Posterior cingulate gyrus (tissue), 11 donors: ENCODE measurements around the gene ST6GALNAC3.
A peak's percentile ranks its signal among the peaks of the same experiment; 100 is the strongest.

Experiments
- DNase-seq, 10 donors: peaks; one replicate each; pipeline versions ENCODE4 v3.0.0 to v3.0.0-alpha.2; 2020 to 2021; ENCODE audit warnings: mixed read lengths in 3 of 10
- intact Hi-C: fragments of 100-400 bp; cut with DNase I; formaldehyde crosslinking; loops from one replicate; pipeline ENCODE4 v1.15.1; 2023

ST6GALNAC3 gene

DNA sequence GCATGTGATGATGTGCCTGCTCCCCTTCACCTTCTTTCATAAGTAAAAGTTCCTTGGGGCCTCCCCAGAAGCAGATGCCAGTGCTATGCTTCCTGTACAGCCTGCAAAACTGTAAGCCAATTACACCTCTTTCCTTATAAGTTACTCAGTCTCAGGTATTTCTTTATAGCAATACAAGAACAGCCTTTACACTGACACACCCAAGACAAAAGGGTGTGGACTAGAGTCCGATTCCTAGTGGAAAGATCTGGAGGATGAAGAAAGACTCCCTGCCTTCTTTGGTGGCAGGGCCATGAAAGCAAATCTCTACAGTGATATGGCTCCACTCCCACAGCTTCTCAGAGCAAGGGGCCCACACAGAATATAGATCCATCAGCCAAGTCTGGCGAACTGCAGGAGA lies 583.1 kb downstream of the ST6GALNAC3 start:
- intact Hi-C loops, result no loop called here
- DNase-seq, result no peak

GRCh38 chr1:76659171-76659940 lies 584.8 kb downstream of the ST6GALNAC3 start:
- intact Hi-C loops, result no loop called here
- DNase-seq, result no peak

DNA sequence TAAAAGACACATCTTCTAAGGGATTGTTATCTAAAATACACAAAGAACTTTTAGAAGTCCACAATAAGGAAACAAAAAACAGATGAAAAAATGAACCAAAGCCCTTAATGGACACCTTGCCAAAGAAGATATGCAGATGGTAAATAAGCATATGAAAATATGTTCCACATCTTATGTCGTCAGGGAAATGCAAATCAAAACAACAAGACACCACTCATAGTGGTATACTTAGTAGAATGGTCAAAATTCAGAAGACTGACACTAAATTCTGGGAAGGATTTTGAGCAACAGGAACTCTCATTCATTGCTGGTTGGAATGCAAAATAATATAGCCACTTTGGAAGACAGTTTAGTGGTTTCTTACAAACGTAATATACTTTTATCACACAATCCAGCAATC lies 587.0 kb downstream of the ST6GALNAC3 start:
- intact Hi-C loops, result no loop called here
- no peak for DNase-seq

DNA sequence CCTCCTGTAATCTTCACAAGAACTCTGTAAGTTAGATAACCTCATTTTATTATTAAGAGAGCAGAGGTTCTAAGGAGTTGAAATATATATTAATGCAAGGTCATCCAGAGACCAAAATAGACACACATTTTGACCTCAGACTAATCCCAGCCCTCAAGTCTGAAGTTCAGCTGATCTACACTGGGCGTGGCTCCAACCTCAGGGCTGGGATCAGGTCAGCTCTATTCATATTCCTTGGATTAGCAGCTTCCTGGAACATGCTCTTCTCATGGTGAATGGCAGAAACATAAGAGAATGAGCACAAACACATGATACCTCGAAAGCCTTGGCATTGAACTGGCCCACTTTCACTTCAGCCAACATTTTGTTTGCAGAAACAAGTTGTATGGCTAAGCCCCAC lies 592.0 kb downstream of the ST6GALNAC3 start:
- intact Hi-C loops, result no loop called here
- DNase-seq, result no peak

DNA sequence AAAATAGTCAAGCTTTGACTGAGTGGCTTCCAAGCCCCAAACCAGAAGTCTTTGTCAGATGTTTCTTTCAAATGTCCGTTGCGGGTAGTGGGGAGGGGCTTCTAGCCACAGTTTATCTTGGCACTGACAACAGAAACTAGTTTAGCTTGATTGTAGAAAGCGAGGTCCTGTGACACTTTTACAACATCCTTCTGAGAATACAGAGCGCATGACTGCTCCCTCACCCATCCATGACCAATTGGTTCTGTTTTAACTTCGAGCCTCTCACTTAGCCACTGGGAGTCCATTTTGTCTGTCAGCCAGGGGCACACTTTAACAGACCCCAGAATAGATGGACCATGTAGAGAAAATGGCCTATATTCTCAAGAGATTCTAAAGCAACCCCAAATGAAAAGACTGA lies 593.5 kb downstream of the ST6GALNAC3 start:
- intact Hi-C loops, result no loop called here
- DNase-seq, result no peak

GRCh38 chr1:76669131-76669530 lies 594.6 kb downstream of the ST6GALNAC3 start:
- peak in 1 of 10 donors; percentile 81 for DNase-seq
- intact Hi-C loops, result no loop called here

- DNase-seq, result no peak
- intact Hi-C loops, result no loop called here
Measured at GRCh38 chr1:76669624-76670315, 595.2 kb downstream of the ST6GALNAC3 start.

- peak in 1 of 10 donors; percentile 3 for DNase-seq
- intact Hi-C loops, result no loop called here
Measured at GRCh38 chr1:76674689-76675210, 600.2 kb downstream of the ST6GALNAC3 start.

- intact Hi-C loops, result no loop called here
- no peak for DNase-seq
Measured at GRCh38 chr1:76677416-76678405, 603.2 kb downstream of the ST6GALNAC3 start.

- DNase-seq, result no peak
- intact Hi-C loops, result no loop called here
Measured at GRCh38 chr1:76679534-76680152, 605.1 kb downstream of the ST6GALNAC3 start.

GRCh38 chr1:76680651-76681050 lies 606.1 kb downstream of the ST6GALNAC3 start:
- intact Hi-C loops, result no loop called here
- DNase-seq, result no peak

GRCh38 chr1:76682138-76682537 lies 607.6 kb downstream of the ST6GALNAC3 start:
- no peak for DNase-seq
- intact Hi-C loops, result no loop called here
